Measurements from ENCODE around the gene ACSM5. TPM values are rescaled to one million over a fixed set of nuclear protein-coding genes. Genes with fewer than 3 reads are reported as not detected.
"Not testable (repeated sequence)": the region's sequence is repeated elsewhere in the genome, so short reads cannot be mapped to it uniquely, and the experiment has no call there.

The ACSM5 gene
- total RNA-seq, 1 donor from 2014 or later, result not detected

GRCh38 chr16:20446652-20447393, 37.5 kb downstream of the ACSM5 start:
- not testable (repeated sequence) for DNase-seq (ENCODE audit: extremely low read depth, low read depth, low spot score)

- not testable (repeated sequence) for DNase-seq (ENCODE audit: extremely low read depth, low read depth, low spot score)
Measured at GRCh38 chr16:20451364-20451763, 42.0 kb downstream of the ACSM5 start, which contains the start of gene ACSM2A. Gene ACSM2A, plus strand, starts transcription at chr16:20451521. Its CDS starts 8,594 bp downstream, at chr16:20460115.

GRCh38 chr16:20453633-20454032, 44.3 kb downstream of the ACSM5 start:
- DNase-seq (ENCODE audit: extremely low read depth, low read depth, low spot score), result not testable (repeated sequence)

GRCh38 chr16:20459227-20459626, 49.9 kb downstream of the ACSM5 start:
- not testable (repeated sequence) for DNase-seq (ENCODE audit: extremely low read depth, low read depth, low spot score)

- not testable (repeated sequence) for DNase-seq (ENCODE audit: extremely low read depth, low read depth, low spot score)
Measured at GRCh38 chr16:20460313-20460712, 51.0 kb downstream of the ACSM5 start.

GRCh38 chr16:20468954-20469353, 59.6 kb downstream of the ACSM5 start:
- not testable (repeated sequence) for DNase-seq (ENCODE audit: extremely low read depth, low read depth, low spot score)

- not testable (repeated sequence) for DNase-seq (ENCODE audit: extremely low read depth, low read depth, low spot score)
Measured at GRCh38 chr16:20469930-20470329, 60.6 kb downstream of the ACSM5 start.

GRCh38 chr16:20470732-20471131, 61.4 kb downstream of the ACSM5 start:
- DNase-seq (ENCODE audit: extremely low read depth, low read depth, low spot score), result not testable (repeated sequence)

GRCh38 chr16:20477188-20477744, 67.9 kb downstream of the ACSM5 start:
- not testable (repeated sequence) for DNase-seq (ENCODE audit: extremely low read depth, low read depth, low spot score)

- not testable (repeated sequence) for DNase-seq (ENCODE audit: extremely low read depth, low read depth, low spot score)
Measured at GRCh38 chr16:20483989-20484388, 74.7 kb downstream of the ACSM5 start.

GRCh38 chr16:20484726-20485125, 75.4 kb downstream of the ACSM5 start:
- no peak for DNase-seq (ENCODE audit: extremely low read depth, low read depth, low spot score)

GRCh38 chr16:20485408-20485807, 76.1 kb downstream of the ACSM5 start:
- DNase-seq (ENCODE audit: extremely low read depth, low read depth, low spot score), result no peak

Other genes starting within 250 kb of the ACSM5 start
- not detected in 2 replicates for gene GP2, start 82.0 kb upstream of the ACSM5 start, total RNA-seq
- not detected in 2 replicates for gene UMOD, start 56.8 kb upstream of the ACSM5 start, total RNA-seq
- gene PDILT, start 4.8 kb upstream of the ACSM5 start, total RNA-seq, result not detected in 2 replicates
- not detected in 2 replicates for gene ACSM2A, start 42.0 kb downstream of the ACSM5 start, total RNA-seq
- gene ACSM2B, start 166.8 kb downstream of the ACSM5 start, total RNA-seq, result not detected in 2 replicates

Measured in glomerular endothelial cell (primary cell).